LNCAP (cell line): ENCODE results near the gene CHP1.

Experiments
- TF ChIP-seq, protein P1 (sequence below): fragments of 450-650 bp; IDR thresholded peaks from 2 replicates; pipeline ENCODE4 v1.5.1; 2017; ENCODE audit warnings: mild to moderate bottlenecking

Gene CHP1

DNA sequence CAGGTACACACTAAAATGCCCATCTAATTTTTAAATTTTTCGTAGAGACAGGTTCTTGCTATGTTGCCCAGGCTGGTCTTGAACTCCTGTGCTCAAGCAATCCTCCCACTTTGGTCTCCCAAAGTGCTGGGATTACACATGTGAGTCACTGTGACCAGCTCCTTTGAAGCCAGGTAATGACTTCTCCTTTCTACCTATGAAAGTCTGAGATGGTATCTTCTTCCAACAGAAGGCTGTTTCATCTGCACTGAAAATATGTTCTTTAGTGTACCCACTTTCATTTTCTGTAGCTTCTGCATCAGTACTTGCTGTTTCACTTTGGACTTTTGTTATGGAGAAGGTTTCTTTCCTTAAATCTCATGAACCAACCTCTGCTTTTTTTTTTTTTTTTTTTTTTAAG lies 92.5 kb downstream of the CHP1 start:
- TF ChIP-seq, protein P1, sequence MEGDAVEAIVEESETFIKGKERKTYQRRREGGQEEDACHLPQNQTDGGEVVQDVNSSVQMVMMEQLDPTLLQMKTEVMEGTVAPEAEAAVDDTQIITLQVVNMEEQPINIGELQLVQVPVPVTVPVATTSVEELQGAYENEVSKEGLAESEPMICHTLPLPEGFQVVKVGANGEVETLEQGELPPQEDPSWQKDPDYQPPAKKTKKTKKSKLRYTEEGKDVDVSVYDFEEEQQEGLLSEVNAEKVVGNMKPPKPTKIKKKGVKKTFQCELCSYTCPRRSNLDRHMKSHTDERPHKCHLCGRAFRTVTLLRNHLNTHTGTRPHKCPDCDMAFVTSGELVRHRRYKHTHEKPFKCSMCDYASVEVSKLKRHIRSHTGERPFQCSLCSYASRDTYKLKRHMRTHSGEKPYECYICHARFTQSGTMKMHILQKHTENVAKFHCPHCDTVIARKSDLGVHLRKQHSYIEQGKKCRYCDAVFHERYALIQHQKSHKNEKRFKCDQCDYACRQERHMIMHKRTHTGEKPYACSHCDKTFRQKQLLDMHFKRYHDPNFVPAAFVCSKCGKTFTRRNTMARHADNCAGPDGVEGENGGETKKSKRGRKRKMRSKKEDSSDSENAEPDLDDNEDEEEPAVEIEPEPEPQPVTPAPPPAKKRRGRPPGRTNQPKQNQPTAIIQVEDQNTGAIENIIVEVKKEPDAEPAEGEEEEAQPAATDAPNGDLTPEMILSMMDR = no peak

DNA sequence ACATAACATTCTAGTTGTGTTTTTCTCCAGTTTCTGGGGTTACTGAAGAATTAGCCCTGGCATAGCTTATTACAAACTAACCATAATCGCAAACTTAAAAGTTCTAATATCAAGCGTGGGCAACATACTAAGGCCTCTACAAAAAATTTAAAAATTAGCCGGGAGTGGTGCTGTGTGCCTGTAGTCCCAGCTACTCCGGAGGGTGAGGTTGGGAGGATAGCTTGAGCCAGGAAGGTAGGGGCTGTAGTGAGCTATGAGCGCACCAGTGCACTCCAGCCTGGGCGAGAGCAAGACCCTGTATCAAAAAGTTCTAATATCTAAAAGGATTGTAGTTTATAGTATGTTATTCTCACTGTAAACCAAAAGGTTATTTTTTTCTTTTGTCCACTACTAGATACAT lies 100.2 kb downstream of the CHP1 start:
- TF ChIP-seq, protein P1 = no peak
